ENCODE measurements around the gene HYAL3. TPM values are rescaled to one million over a fixed set of nuclear protein-coding genes. Genes with fewer than 3 reads are reported as not detected.

Gene HYAL3
- total and polyA plus RNA-seq, 10 of the 15 experiments (the other 5 are each of a cell fraction or from before 2014, with no cell fraction given): 0.37 to 4.2 (median 2.8) TPM

- ChIA-PET RAD21 (ENCODE audit: unreplicated experiment) (no interaction called here), POLR2A (interaction anchor here (1.0 to 1.9 kb wide), 3 partner anchors 19 to 58 kb away, joined by 3 to 7 read pairs (median 5); partner anchors contain the start of genes HYAL3 and NAA80), CTCF (interaction anchor here (1.2 to 1.8 kb wide), 4 partner anchors 10 to 72 kb away, joined by 3 to 8 read pairs (median 4); partner anchors contain the start of genes HYAL3, NAA80 and TUSC2), SMC1A (ENCODE audit: uncharacterized antibody, unreplicated experiment) (interaction anchor here (1.8 kb wide), 1 partner anchor 19 kb away, joined by 4 read pairs; the partner anchor contains the start of genes HYAL3 and NAA80)
- in situ Hi-C loops (cut with MboI): no loop called here
- intact Hi-C loops (cut with micrococcal nuclease; ENCODE audit: unreplicated experiment): no loop called here
- Histone ChIP-seq H3K4me2 (ENCODE audit: control insufficient read depth, insufficient read depth) (no peak overlapping the region), H3K9ac (ENCODE audit: control insufficient read depth, insufficient read depth, low read length) (no peak overlapping the region), H4K20me1 (ENCODE audit: control insufficient read depth, insufficient read depth) (no peaks in the 10 kb centered on the region), H3K79me2 (ENCODE audit: control insufficient read depth, insufficient read depth, low read length) (peaks cover 5% of the 10 kb centered on the region), H3K27ac (ENCODE audit: control insufficient read depth, insufficient read depth) (no peak overlapping the region), H2AFZ (ENCODE audit: control insufficient read depth, low read depth, low read length) (no peak overlapping the region), H3K9me3 (replicated peaks; ENCODE audit: control insufficient read depth, insufficient read depth, low read length) (no peaks in the 10 kb centered on the region), H3K36me3 (ENCODE audit: control insufficient read depth in 2 of 2, insufficient read depth in 2 of 2, low read length in 1 of 2) (peaks cover 0 to 2% of the 10 kb centered on the region in 2 experiments; a peak in 2 of 4 replicates), H3K4me1 (ENCODE audit: control insufficient read depth, insufficient read depth, low read length) (peaks cover 23% of the 10 kb centered on the region), H3K4me3 (no peak overlapping the region), H3K27me3 (replicated peaks in 1 of 2; ENCODE audit: control insufficient read depth in 2 of 2, insufficient read depth in 2 of 2, low read length in 1 of 2) (no peaks in the 10 kb centered on the region)
- DNase-seq (ENCODE audit: low read depth, low spot score) (no peak), FAIRE-seq (no peak), ATAC-seq (no peak)
- TF ChIP-seq CBFB (IDR thresholded peaks at IDR 0.05; ENCODE audit: low read depth) (no peak), STAT3 (IDR thresholded peaks at IDR 0.05; ENCODE audit: low read depth, low read length) (no peak), POLR2AphosphoS5 (IDR thresholded peaks at IDR 0.05; ENCODE audit: low read length) (no peak), ZBTB4 (CRISPR knock-in tag; IDR thresholded peaks at IDR 0.05) (no peak), PKNOX1 (IDR thresholded peaks at IDR 0.05) (no peak), ZBTB40 (IDR thresholded peaks at IDR 0.05; ENCODE audit: borderline replicate concordance) (no peak), ATF3 (IDR thresholded peaks at IDR 0.05; ENCODE audit: borderline replicate concordance, extremely low read depth, low read depth, low read length) (no peak), ZNF622 (IDR thresholded peaks at IDR 0.05) (no peak), PRDM15 (CRISPR knock-in tag; IDR thresholded peaks at IDR 0.05) (no peak), RAD51 (IDR thresholded peaks at IDR 0.05) (no peak), DPF2 (IDR thresholded peaks at IDR 0.05) (no peak)
- 87% methylated on average over 11 of the region's 11 CpGs for WGBS (ENCODE audit: insufficient coverage, insufficient replicate concordance, low lambda C conversion rate, missing lambda C conversion rate)
- no TSS peak for BruUV-seq (replicated peaks)
Observed at GRCh38 chr3:50318163-50318562, 19.0 kb upstream of the HYAL3 start.

Measured in GM12878 (cell line).